Activated naive CD4-positive, alpha-beta T cell treated with anti-CD3 and anti-CD28 coated beads, Interleukin-2, amount 50 U/mL, for 72 hours (primary cell): ENCODE results near the gene CORO2A. TPM values are rescaled to one million over a fixed set of nuclear protein-coding genes. Genes with fewer than 3 reads are reported as not detected.

Experiments
- ATAC-seq, 2 donors: fragments of 150-1000 bp; cut with Tn5 transposase; 2 replicates each; pipeline ENCODE4 v1.10.0; 2021; ENCODE audit warnings: mild to moderate bottlenecking in 2 of 2, moderate library complexity in 2 of 2
- DNase-seq, 2 donors: peaks; one replicate each; pipeline ENCODE4 v3.0.0; 2021 to 2022; ENCODE audit warnings: low spot score in 2 of 2
- H3K27ac Mint-ChIP-seq, 2 donors: one replicate each; pipeline ENCODE4 v1.8.0; 2022; ENCODE audit warnings: mild to moderate bottlenecking in 2 of 2, mixed read lengths in 2 of 2
- H3K36me3 Mint-ChIP-seq, 2 donors: one replicate each; pipeline ENCODE4 v1.8.0; 2022; ENCODE audit warnings: mixed read lengths in 2 of 2
- H3K9me3 Mint-ChIP-seq, 2 donors: one replicate each; pipeline ENCODE4 v1.8.0; 2022; ENCODE audit warnings: mixed read lengths in 2 of 2
- total RNA-seq, 2 donors: library from RNA; stranded (reverse); gene quantifications; one replicate each; pipeline ENCODE4 v1.2.3, GENCODE V29; 2022

The CORO2A gene
- total RNA-seq, 2 donors from 2014 or later, result 6.8 to 11.8 TPM

DNA sequence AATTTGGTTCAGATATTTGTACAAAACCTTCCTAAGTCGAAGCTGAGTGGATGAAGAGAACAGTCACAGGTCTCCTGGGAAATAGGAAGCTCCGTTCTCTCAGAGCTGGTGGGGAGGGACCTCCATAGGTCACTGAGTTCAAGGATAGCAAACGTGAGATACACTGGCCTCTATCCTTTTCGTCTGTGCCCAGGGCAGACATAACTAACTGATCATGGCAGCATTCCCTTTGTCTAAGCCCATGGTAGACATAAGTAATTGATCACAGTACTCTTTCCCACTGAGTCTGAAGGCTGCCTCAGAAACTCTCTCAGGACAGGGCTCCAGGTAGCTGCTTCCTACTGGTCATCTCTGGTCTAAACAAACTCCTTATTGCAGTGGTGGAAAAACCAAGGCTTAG, 12.3 kb upstream of the CORO2A start:
- Mint-ChIP-seq H3K36me3 (no peaks in the 10 kb centered on the region), H3K9me3 (no peaks in the 10 kb centered on the region), H3K27ac (no peak overlapping the region)
- no peak for ATAC-seq
- no peak for DNase-seq

DNA sequence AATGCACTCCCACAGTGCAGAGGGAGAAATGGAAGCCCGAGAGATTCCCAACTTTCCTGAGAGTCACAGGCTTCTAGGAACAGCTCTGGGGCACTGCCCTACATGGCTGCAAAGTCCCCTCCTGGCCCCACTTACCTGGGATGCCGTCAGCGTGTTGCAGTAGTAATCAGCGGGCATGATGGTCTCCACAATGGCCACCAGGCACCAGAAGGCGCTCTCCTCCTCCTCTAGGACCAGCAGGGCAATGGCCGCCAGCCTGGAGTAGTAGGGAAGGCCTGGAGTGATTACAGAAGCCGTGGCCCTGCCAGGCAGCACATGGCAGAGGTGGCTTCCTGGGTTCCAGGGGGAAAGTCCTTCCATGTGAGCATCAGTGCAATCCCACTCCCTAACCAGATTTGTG, 10.7 kb upstream of the CORO2A start:
- Mint-ChIP-seq H3K27ac (no peak overlapping the region), H3K36me3 (no peaks in the 10 kb centered on the region), H3K9me3 (no peaks in the 10 kb centered on the region)
- ATAC-seq (no peak), DNase-seq (no peak)

DNA sequence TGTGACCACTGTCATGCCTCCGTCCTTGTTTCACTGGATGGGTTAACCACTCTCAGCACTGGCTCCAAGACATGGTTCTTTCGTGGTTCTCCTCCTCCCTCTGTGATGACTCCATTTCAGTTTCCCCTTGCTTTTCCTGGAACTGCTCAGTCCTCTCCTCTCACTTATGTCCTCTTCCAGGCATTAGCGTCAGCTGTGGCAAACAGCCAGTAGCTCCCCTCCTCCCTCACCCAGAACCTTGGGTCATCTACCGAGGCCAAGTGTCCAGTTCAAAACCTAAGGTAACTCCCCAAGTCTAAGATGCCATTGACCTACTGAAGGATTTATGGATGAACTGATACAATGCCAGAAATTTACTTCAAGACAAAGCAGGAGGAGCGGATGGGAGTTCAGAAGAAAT, 9.8 kb upstream of the CORO2A start:
- peak overlapping the region in 1 of 2 donors; percentile 4 for H3K27ac Mint-ChIP-seq
- no peaks in the 10 kb centered on the region for H3K36me3 Mint-ChIP-seq
- no peak for ATAC-seq
- no peaks in the 10 kb centered on the region for H3K9me3 Mint-ChIP-seq
- no peak for DNase-seq

DNA sequence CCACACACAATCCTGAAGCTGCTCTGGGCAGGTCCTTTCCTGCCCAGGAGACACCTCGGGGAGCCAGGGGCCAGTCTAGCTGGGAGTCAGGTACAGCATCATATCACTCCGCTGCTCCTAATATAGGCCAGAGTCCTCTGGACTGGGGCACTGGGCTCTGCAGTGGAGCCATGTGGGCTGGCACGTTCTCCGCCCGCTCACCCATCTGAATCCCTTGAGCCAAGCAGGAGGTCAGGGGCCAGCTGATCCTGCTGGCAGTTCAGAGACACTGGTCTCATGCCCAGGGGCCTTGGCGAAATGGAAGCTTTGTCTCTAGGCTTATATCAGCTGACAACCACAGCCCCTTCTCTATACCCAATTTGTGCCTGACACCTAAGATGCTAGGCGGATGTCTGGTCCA, 9.3 kb upstream of the CORO2A start:
- Mint-ChIP-seq H3K36me3 (no peaks in the 10 kb centered on the region), H3K27ac (peak overlapping the region in 1 of 2 donors; percentile 4), H3K9me3 (no peaks in the 10 kb centered on the region)
- no peak for ATAC-seq
- DNase-seq, result no peak

DNA sequence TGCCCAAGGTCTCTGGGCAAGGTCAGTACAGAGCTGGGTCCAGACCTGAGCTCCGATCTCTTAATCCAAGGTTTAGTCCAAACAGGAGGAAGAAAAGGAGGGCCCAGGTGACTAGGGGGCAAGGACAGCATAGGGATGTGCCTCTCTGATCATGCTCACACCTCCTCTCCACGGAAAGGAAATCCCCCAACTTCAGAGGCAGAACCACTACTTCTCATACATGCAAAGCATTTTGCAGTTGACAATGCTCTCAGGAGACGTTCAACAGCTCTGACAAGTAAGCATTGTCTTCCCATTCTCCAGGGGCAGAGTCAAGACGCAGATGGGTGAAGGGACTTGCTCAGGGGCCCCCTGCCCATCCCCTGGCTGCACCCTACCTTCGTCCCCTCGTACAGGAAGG, 8.7 kb upstream of the CORO2A start:
- Mint-ChIP-seq H3K36me3 (no peaks in the 10 kb centered on the region), H3K9me3 (no peaks in the 10 kb centered on the region), H3K27ac (no peak overlapping the region)
- DNase-seq, result no peak
- no peak for ATAC-seq

DNA sequence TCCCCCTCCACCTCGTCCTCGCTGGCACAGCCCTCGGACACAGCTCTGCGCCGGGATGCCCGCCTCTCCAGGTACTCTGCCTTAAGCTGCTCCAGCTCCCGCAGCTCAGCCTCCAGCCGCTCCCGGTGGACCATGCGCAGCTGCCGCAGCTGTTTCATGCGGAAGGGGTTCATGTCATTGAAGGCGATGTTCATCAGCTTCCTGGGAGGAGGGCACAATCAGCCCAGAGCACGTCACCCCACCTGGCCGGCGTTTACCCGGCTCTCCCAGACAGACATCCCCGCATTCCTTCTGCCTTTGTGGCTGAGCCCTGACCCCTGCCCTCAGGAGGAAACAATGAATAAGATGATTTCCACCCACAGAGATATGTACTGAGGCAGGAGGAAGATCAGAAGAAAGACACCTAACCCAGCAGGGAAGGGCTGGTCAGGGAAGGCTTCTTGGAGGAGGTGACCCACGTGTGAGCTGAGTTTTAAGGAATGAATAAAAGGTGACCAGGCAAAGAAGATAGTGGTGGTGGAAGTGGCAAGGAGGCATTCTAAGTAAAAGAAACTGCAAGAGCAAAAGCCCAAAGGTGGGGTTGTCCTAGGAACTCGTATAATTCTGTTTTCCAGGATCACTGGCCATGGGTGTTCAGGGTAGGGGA, 7.1 kb upstream of the CORO2A start:
- no peaks in the 10 kb centered on the region for H3K36me3 Mint-ChIP-seq
- H3K9me3 Mint-ChIP-seq, result no peaks in the 10 kb centered on the region
- peak overlapping the region; percentile 7 to 69 for H3K27ac Mint-ChIP-seq
- DNase-seq (no peak), ATAC-seq (no peak)

DNA sequence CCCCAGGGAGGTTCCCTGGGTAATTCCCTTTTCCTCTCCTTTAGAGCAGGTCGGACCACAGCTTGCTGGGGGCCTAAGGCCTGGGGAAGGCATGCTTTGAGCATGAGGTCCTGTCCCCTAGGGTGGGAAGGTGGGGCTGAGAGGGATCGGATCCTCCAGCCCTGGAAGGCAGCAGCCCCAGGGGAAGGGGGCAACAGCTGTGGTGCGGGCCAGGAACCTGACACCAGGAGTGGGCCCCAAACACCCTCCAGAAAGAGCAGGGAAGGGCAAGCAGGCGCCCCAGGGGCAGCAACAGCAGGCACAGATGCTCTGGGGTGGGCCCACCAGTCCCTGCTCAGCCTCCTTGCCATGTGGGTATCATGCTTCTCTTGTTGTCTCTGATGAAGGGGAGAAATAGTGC, 3.2 kb upstream of the CORO2A start:
- no peak overlapping the region for H3K27ac Mint-ChIP-seq
- H3K9me3 Mint-ChIP-seq, result no peaks in the 10 kb centered on the region
- no peaks in the 10 kb centered on the region for H3K36me3 Mint-ChIP-seq
- no peak for ATAC-seq
- no peak for DNase-seq

DNA sequence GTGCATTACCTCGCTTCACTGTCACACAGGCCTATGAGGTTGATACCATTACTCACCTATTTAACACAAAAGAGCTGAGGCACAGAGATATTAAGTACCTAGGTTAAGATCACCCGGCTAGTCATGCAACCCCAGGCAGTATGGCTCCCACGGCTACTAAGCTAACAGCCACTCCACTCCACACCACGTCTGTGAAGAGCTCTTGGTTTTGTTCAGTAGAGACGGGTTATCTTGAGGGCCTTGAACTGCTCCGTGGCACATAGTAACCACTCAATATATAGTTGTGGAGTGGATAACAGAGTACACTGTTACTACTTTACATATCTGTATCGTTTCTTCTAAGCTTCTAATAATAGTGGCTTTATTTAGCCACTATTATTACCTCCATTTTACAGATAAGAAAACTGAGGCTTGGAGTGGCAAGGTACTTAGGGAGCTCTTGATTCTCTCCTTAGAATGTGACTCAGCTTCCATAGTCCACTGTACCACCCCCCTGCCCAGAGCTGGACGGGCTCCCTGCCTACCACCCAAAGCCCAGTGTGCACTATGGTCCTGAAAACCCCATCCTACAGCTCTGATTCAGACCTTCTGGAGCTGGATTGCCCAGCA, 1.0 kb upstream of the CORO2A start:
- no peak for ATAC-seq
- Mint-ChIP-seq H3K9me3 (no peaks in the 10 kb centered on the region), H3K27ac (peak overlapping the region in 1 of 2 donors; percentile 81), H3K36me3 (no peaks in the 10 kb centered on the region)
- DNase-seq, result no peak

DNA sequence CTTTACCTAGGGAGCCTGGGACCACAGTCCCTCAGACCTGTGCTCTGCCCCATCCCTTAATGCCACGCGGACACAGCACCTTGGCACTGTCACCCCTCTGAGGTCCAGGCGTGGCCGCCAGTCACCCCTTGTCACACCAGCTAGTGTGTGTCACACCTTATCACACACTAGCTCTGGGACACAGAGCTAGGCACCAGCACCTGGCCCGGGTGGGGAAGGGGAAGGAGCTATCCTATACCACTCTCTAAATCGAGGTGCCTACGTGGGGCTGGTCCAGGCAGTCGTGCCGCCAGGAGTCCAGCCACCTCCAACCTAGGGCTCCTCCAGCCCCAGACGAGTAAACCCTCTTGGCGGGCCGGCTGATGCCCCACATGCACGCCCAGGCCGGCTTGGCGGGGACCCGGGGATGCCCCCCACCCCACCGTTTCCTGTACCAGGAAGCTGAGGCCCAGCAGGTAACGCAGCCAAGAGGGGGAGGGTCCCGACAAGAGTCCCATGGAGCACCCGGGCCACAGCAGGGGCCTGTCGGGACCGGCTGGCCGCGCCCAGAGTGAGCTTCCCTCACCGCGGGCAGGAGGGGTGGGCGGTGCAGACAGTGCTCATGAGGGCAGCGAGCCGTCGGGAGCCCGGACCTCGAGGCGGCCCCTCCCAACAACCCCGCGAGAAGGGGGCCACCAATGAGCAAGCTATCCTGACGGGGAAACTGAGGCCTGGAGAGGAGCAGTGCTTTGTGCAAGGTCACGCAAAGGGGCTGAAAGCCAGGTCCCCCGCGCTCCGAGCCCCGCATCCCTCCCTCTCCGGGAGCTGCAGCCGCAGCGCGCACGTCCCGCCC, 550 bp downstream of the CORO2A start:
- ATAC-seq, result peak; percentile 36 to 47
- peak in 1 of 2 donors; percentile 30 for DNase-seq
- no peaks in the 10 kb centered on the region for H3K36me3 Mint-ChIP-seq
- H3K9me3 Mint-ChIP-seq, result no peaks in the 10 kb centered on the region
- peak overlapping the region in 1 of 2 donors; percentile 59 for H3K27ac Mint-ChIP-seq

DNA sequence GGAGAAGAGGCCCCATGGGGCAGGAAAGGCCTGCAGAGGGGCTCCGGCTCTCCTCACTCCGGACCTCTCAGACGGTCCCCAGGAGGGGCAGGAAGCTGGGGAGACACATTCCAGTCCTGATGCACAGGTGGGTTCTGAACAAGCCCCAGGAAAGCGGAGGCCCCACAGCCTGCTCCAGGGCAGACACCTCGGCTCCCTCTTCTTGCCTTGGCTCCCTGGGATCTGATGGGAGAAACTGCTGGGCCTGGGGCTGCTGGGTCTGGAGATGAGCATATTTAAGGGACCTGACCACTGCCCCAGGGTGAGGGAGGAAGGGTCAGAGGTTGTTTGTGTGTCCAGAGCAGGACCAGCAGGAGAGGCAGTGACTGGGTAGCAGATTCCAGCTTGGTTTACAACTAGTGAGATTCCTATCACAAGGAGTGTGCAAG, 1.2 kb downstream of the CORO2A start:
- H3K27ac Mint-ChIP-seq, result peak overlapping the region in 1 of 2 donors; percentile 59
- DNase-seq (no peak), ATAC-seq (no peak)
- no peaks in the 10 kb centered on the region for H3K9me3 Mint-ChIP-seq
- no peaks in the 10 kb centered on the region for H3K36me3 Mint-ChIP-seq

DNA sequence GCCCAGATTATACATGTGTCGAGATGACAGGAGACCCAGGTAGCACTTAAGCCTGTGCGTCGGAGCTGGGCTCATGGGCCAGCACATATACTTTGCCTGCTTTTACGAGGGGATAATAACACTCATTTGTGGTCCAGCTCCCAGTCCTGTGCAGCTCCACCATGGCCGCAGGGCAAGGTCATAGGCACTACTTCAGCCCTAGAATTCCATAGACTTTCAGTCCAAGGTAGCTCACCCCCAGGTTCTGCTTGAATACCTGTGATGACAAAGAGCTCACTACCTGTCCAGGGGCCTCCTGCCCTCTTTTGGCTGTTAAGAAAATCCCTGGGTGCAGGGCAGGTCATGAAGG, 1.7 kb downstream of the CORO2A start:
- Mint-ChIP-seq H3K27ac (peak overlapping the region in 1 of 2 donors; percentile 59), H3K36me3 (no peaks in the 10 kb centered on the region), H3K9me3 (no peaks in the 10 kb centered on the region)
- no peak for DNase-seq
- ATAC-seq, result no peak

DNA sequence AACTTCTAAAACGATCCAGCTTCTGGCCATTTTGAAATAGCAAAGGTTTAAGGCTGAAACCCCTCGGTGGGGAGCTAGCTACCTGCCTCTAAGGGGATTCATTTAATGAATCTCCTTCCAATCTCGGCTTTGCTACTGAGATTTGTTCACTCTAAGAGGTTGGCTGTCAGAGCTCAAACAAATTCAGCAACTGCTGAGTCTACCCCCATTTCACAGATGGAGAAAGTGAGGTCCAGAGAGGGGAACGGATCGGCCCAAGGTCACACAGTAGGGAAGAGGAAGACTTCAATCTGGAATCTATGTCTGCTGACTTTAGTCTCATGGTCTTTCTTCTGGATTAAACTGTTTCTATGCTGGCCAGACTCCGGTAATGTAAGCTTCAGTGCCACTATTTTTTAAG, 3.0 kb downstream of the CORO2A start:
- Mint-ChIP-seq H3K36me3 (no peaks in the 10 kb centered on the region), H3K27ac (no peak overlapping the region), H3K9me3 (no peaks in the 10 kb centered on the region)
- DNase-seq, result no peak
- ATAC-seq, result no peak

DNA sequence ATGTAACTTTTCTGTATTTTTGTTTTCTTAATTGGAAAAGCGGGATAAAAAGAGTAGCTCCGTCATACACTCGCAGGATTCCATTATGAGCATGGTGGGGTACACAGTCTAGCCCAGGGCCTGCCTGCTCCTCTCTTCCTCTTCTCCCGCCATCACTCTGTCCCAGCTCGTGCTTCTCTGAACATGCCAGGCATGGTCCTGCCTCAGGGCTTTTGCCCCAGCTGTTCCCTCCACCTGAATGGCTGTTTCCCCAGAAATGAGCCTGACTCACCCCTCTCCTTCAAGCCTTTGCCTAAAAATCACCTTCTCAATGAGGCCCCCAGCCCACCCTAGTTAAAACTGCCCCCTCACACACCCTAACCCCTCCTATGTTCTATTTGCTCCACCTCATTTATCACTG, 4.5 kb downstream of the CORO2A start:
- no peaks in the 10 kb centered on the region for H3K36me3 Mint-ChIP-seq
- no peak overlapping the region for H3K27ac Mint-ChIP-seq
- H3K9me3 Mint-ChIP-seq, result no peaks in the 10 kb centered on the region
- DNase-seq (no peak), ATAC-seq (no peak)

DNA sequence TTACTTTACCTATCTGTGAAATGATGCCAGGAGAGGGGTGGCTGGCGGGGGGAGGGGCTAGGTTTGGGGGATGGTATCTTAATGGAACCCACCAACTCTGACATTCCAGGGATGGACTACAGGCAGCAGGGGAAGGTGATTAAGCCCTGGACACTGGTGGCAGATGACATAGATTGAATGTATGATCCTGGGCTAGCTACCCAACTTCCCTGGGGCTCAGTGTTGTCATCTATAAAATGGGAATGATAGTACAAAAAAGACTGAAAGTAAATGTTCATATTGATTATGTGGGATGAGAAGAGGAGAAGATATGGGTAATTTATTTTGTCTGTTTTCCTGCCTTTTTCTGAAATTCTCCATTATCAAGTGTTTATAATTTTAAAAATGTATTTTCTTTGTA, 6.2 kb downstream of the CORO2A start:
- Mint-ChIP-seq H3K27ac (no peak overlapping the region), H3K9me3 (no peaks in the 10 kb centered on the region), H3K36me3 (no peaks in the 10 kb centered on the region)
- no peak for DNase-seq
- ATAC-seq, result no peak

DNA sequence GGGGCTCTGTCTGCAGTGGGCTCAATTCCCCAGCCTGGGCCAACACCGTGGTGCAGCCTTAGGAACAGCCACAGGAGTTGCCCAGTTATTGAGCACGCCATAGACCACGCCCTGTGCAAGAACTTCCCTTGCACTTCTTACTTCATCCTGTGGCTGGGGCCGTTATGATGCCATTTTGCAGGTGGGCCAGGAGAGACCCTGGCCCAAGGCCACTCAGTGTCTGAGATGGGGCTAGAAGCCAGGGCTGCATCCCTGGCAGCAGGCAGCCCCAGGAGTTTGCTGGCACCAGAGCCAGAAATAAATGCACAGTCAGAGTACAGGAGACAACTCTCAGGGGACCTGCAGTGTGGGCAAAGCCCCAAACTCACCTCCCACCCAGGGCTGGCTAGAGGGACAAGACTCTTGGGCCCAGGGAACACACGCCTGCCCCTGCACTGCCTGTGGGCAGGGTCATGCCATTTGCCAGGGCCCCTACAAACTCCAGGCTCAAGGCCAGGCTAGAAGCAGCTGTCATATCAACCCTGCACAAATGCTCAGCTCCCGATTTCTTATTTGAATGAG, 6.7 kb downstream of the CORO2A start:
- DNase-seq (no peak), ATAC-seq (no peak)
- H3K36me3 Mint-ChIP-seq, result no peaks in the 10 kb centered on the region
- no peak overlapping the region for H3K27ac Mint-ChIP-seq
- no peaks in the 10 kb centered on the region for H3K9me3 Mint-ChIP-seq

DNA sequence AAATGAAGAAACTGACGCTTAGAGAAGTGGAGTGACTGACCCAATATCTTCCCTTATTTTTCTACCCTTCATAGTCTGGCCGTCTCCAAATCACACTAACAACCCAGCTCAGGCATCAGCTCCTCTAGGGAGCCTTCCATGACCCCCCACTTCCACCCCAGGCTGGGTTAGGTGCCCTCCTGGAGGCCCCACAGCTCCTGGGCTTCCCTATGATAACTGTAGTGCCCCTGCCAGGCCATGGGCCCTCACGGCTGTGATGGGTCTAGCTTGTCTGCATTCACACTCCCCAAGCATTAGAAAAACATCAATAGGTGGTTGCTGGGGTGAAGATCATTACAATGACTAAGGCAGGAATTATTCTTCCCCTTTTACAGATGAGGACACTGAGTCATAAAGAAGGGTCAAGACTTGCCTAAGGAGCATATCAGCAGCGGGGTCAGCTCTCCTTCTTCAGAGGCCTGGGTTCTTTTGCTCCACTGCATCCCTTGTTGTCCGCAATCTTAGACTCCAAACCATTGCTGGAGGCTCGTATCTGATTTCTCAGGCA, 7.3 kb downstream of the CORO2A start:
- DNase-seq (no peak), ATAC-seq (no peak)
- H3K36me3 Mint-ChIP-seq, result no peaks in the 10 kb centered on the region
- H3K27ac Mint-ChIP-seq, result no peak overlapping the region
- H3K9me3 Mint-ChIP-seq, result no peaks in the 10 kb centered on the region

DNA sequence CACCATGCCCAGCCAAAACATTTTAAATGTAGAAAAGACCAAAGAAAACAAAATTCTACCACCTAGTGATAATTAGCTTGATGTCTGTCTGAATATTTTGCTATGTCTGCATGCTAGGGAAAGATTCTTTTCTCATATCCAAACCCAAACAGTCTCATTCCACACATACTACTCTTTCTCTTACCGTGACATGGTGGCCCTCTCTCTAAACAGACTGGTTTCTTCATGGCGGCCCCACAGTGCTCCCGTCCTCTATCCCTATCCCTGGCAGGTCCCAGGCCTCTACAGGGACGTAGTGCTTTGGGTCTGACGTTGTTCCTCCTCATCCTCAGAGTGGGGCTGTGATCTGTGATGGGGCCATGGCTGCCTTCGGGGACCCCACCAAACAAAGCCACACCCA, 8.1 kb downstream of the CORO2A start:
- H3K9me3 Mint-ChIP-seq, result no peaks in the 10 kb centered on the region
- no peak overlapping the region for H3K27ac Mint-ChIP-seq
- no peak for ATAC-seq
- DNase-seq, result no peak
- no peaks in the 10 kb centered on the region for H3K36me3 Mint-ChIP-seq
